ENCODE data around the gene EBF3.

Gene EBF3

GRCh38 chr10:129919358-129919757 lies 44.7 kb downstream of the EBF3 start:
- WGBS: 77% methylated on average over 4 of the region's 4 CpGs

GRCh38 chr10:129918836-129919235 lies 45.2 kb downstream of the EBF3 start:
- H3K4ac ChIP-seq (ENCODE audit: low read depth in 1 of 2, low read length in 2 of 2): no peak overlapping the region
- H2AK5ac ChIP-seq (ENCODE audit: low read length, severe bottlenecking): no peak overlapping the region
- no peak overlapping the region for H2BK12ac ChIP-seq (ENCODE audit: low read length in 2 of 2)
- H2BK120ac ChIP-seq (ENCODE audit: low read depth, low read length): no peak overlapping the region
- no peak overlapping the region for H3K4me3 ChIP-seq (ENCODE audit: insufficient read depth in 1 of 2, low read depth in 1 of 2, low read length in 2 of 2)
- H3K18ac ChIP-seq (ENCODE audit: low read depth in 1 of 2, low read length in 2 of 2): no peak overlapping the region
- H3K23ac ChIP-seq (ENCODE audit: low read length in 2 of 2): no peak overlapping the region
- H4K91ac ChIP-seq (ENCODE audit: low read length): no peak overlapping the region
- H3K9me3 ChIP-seq (ENCODE audit: control insufficient read depth, low read length): no peaks in the 10 kb centered on the region
- H3K4me1 ChIP-seq (ENCODE audit: control insufficient read depth, insufficient read depth, low read depth, low read length): no peaks in the 10 kb centered on the region
- no peak overlapping the region for H3K9ac ChIP-seq (ENCODE audit: low read length)
- no peaks in the 10 kb centered on the region for H3K79me1 ChIP-seq (replicated peaks; ENCODE audit: low read length, poor library complexity, severe bottlenecking)
- H3K36me3 ChIP-seq (ENCODE audit: control insufficient read depth in 1 of 2, insufficient read depth in 2 of 2, low read depth in 1 of 2, low read length in 2 of 2): peaks cover 0 to 77% of the 10 kb centered on the region in 2 experiments
- no peak overlapping the region for H2BK5ac ChIP-seq (ENCODE audit: low read depth, low read length, poor library complexity, severe bottlenecking)
- H3K4me2 ChIP-seq (ENCODE audit: low read length, poor library complexity, severe bottlenecking): no peak overlapping the region
- no peak overlapping the region for H3K14ac ChIP-seq (ENCODE audit: low read length in 2 of 2)
- WGBS: 89% methylated on average over 8 of the region's 8 CpGs
- H2BK15ac ChIP-seq (ENCODE audit: low read depth, poor library complexity, severe bottlenecking): no peak overlapping the region
- H3K27ac ChIP-seq (ENCODE audit: low read length, poor library complexity, severe bottlenecking): no peak overlapping the region
- H3K27me3 ChIP-seq (ENCODE audit: control insufficient read depth in 1 of 2, insufficient read depth in 1 of 2, low read length in 2 of 2): no peaks in the 10 kb centered on the region
- H4K8ac ChIP-seq (ENCODE audit: low read length): no peak overlapping the region
- no peak for DNase-seq
- H2AFZ ChIP-seq (ENCODE audit: low read depth, low read length): no peak overlapping the region

More at GRCh38 chr10:129919358-129919757, 44.7 kb downstream of the EBF3 start:
- H3K4me3 ChIP-seq (ENCODE audit: insufficient read depth in 1 of 2, low read depth in 1 of 2, low read length in 2 of 2): no peak overlapping the region
- H2AK5ac ChIP-seq (ENCODE audit: low read length, severe bottlenecking): no peak overlapping the region
- no peak overlapping the region for H2AFZ ChIP-seq (ENCODE audit: low read depth, low read length)
- H3K4me1 ChIP-seq (ENCODE audit: control insufficient read depth, insufficient read depth, low read depth, low read length): no peaks in the 10 kb centered on the region
- H2BK120ac ChIP-seq (ENCODE audit: low read depth, low read length): no peak overlapping the region
- H2BK12ac ChIP-seq (ENCODE audit: low read length in 2 of 2): no peak overlapping the region
- H3K36me3 ChIP-seq (ENCODE audit: control insufficient read depth in 1 of 2, insufficient read depth in 2 of 2, low read depth in 1 of 2, low read length in 2 of 2): peaks cover 0 to 77% of the 10 kb centered on the region in 2 experiments
- DNase-seq: no peak
- H3K27ac ChIP-seq (ENCODE audit: low read length, poor library complexity, severe bottlenecking): no peak overlapping the region
- H2BK15ac ChIP-seq (ENCODE audit: low read depth, poor library complexity, severe bottlenecking): no peak overlapping the region
- no peak overlapping the region for H3K14ac ChIP-seq (ENCODE audit: low read length in 2 of 2)
- no peak overlapping the region for H3K9ac ChIP-seq (ENCODE audit: low read length)
- H3K18ac ChIP-seq (ENCODE audit: low read depth in 1 of 2, low read length in 2 of 2): no peak overlapping the region
- H4K91ac ChIP-seq (ENCODE audit: low read length): no peak overlapping the region
- H3K4ac ChIP-seq (ENCODE audit: low read depth in 1 of 2, low read length in 2 of 2): no peak overlapping the region
- H3K27me3 ChIP-seq (ENCODE audit: control insufficient read depth in 1 of 2, insufficient read depth in 1 of 2, low read length in 2 of 2): no peaks in the 10 kb centered on the region
- no peaks in the 10 kb centered on the region for H3K9me3 ChIP-seq (ENCODE audit: control insufficient read depth, low read length)
- no peak overlapping the region for H4K8ac ChIP-seq (ENCODE audit: low read length)
- H3K79me1 ChIP-seq (replicated peaks; ENCODE audit: low read length, poor library complexity, severe bottlenecking): no peaks in the 10 kb centered on the region
- H3K23ac ChIP-seq (ENCODE audit: low read length in 2 of 2): no peak overlapping the region
- no peak overlapping the region for H3K4me2 ChIP-seq (ENCODE audit: low read length, poor library complexity, severe bottlenecking)
- no peak overlapping the region for H2BK5ac ChIP-seq (ENCODE audit: low read depth, low read length, poor library complexity, severe bottlenecking)

DNA sequence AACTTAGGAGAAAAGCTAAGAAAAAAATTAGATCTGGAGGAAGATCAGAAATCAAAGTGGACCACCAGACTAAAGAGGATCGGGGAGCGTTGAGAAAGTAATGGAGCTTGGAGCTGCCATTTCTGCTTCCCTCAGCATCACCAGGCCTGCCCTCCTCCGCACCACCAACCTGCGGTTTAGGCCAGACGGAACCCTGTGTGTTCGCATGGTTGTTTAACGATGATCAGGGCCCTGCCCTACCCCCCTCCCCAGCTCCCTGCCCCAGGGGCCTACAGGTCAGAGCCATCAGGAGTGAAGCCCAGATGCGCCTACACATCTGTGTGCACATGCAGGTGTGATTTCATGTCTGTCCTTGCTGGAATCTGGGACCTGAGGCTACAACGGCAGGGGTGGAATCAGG lies 45.7 kb downstream of the EBF3 start:
- H3K14ac ChIP-seq (ENCODE audit: low read length in 2 of 2): no peak overlapping the region
- H3K4me1 ChIP-seq (ENCODE audit: control insufficient read depth, insufficient read depth, low read depth, low read length): no peaks in the 10 kb centered on the region
- no peak overlapping the region for H3K9ac ChIP-seq (ENCODE audit: low read length)
- H2BK120ac ChIP-seq (ENCODE audit: low read depth, low read length): no peak overlapping the region
- H3K27me3 ChIP-seq (ENCODE audit: control insufficient read depth in 1 of 2, insufficient read depth in 1 of 2, low read length in 2 of 2): no peaks in the 10 kb centered on the region
- H3K18ac ChIP-seq (ENCODE audit: low read depth in 1 of 2, low read length in 2 of 2): no peak overlapping the region
- H2BK12ac ChIP-seq (ENCODE audit: low read length in 2 of 2): no peak overlapping the region
- H3K79me1 ChIP-seq (replicated peaks; ENCODE audit: low read length, poor library complexity, severe bottlenecking): no peaks in the 10 kb centered on the region
- 93% methylated on average over 9 of the region's 9 CpGs for WGBS
- H3K36me3 ChIP-seq (ENCODE audit: control insufficient read depth in 1 of 2, insufficient read depth in 2 of 2, low read depth in 1 of 2, low read length in 2 of 2): peaks cover 0 to 77% of the 10 kb centered on the region in 2 experiments
- no peak overlapping the region for H3K23ac ChIP-seq (ENCODE audit: low read length in 2 of 2)
- H3K4me2 ChIP-seq (ENCODE audit: low read length, poor library complexity, severe bottlenecking): no peak overlapping the region
- no peak overlapping the region for H2AK5ac ChIP-seq (ENCODE audit: low read length, severe bottlenecking)
- no peak overlapping the region for H2AFZ ChIP-seq (ENCODE audit: low read depth, low read length)
- no peak for DNase-seq
- H4K91ac ChIP-seq (ENCODE audit: low read length): no peak overlapping the region
- H2BK15ac ChIP-seq (ENCODE audit: low read depth, poor library complexity, severe bottlenecking): no peak overlapping the region
- H4K8ac ChIP-seq (ENCODE audit: low read length): no peak overlapping the region
- H3K4me3 ChIP-seq (ENCODE audit: insufficient read depth in 1 of 2, low read depth in 1 of 2, low read length in 2 of 2): no peak overlapping the region
- H3K4ac ChIP-seq (ENCODE audit: low read depth in 1 of 2, low read length in 2 of 2): no peak overlapping the region
- no peaks in the 10 kb centered on the region for H3K9me3 ChIP-seq (ENCODE audit: control insufficient read depth, low read length)
- H2BK5ac ChIP-seq (ENCODE audit: low read depth, low read length, poor library complexity, severe bottlenecking): no peak overlapping the region
- H3K27ac ChIP-seq (ENCODE audit: low read length, poor library complexity, severe bottlenecking): no peak overlapping the region

DNA sequence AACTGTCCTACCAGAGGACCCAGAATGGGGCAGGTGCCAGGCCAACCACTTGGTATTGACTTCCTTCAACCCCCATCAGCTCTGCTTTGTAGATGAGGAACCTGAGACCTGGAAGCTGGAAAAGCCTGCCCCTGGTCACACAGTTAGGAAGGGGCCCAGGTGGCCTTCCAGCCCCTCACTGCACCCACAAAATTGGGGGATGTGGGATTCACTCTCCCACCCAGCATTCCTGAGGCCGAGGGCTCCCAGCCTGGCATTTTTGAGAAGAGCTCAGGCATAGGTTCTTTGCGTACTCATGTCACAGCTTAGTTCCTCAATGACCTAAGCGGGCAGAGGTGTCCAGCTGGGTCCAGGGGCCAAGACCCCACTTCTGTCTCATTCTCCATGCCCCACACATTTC lies 46.1 kb downstream of the EBF3 start:
- Histone ChIP-seq H2BK12ac (ENCODE audit: low read length in 2 of 2) (no peak overlapping the region), H3K4me3 (ENCODE audit: insufficient read depth in 1 of 2, low read depth in 1 of 2, low read length in 2 of 2) (no peak overlapping the region), H3K9me3 (ENCODE audit: control insufficient read depth, low read length) (no peaks in the 10 kb centered on the region), H3K4me1 (ENCODE audit: control insufficient read depth, insufficient read depth, low read depth, low read length) (no peaks in the 10 kb centered on the region), H3K23ac (ENCODE audit: low read length in 2 of 2) (no peak overlapping the region), H2BK5ac (ENCODE audit: low read depth, low read length, poor library complexity, severe bottlenecking) (no peak overlapping the region), H3K14ac (ENCODE audit: low read length in 2 of 2) (no peak overlapping the region), H4K91ac (ENCODE audit: low read length) (no peak overlapping the region), H3K36me3 (ENCODE audit: control insufficient read depth in 1 of 2, insufficient read depth in 2 of 2, low read depth in 1 of 2, low read length in 2 of 2) (peaks cover 0 to 77% of the 10 kb centered on the region in 2 experiments), H3K27me3 (ENCODE audit: control insufficient read depth in 1 of 2, insufficient read depth in 1 of 2, low read length in 2 of 2) (no peaks in the 10 kb centered on the region), H2BK120ac (ENCODE audit: low read depth, low read length) (no peak overlapping the region), H3K4ac (ENCODE audit: low read depth in 1 of 2, low read length in 2 of 2) (no peak overlapping the region), H2AK5ac (ENCODE audit: low read length, severe bottlenecking) (no peak overlapping the region), H2BK15ac (ENCODE audit: low read depth, poor library complexity, severe bottlenecking) (no peak overlapping the region), H3K79me1 (replicated peaks; ENCODE audit: low read length, poor library complexity, severe bottlenecking) (no peaks in the 10 kb centered on the region), H3K18ac (ENCODE audit: low read depth in 1 of 2, low read length in 2 of 2) (no peak overlapping the region), H2AFZ (ENCODE audit: low read depth, low read length) (no peak overlapping the region), H4K8ac (ENCODE audit: low read length) (no peak overlapping the region), H3K27ac (ENCODE audit: low read length, poor library complexity, severe bottlenecking) (no peak overlapping the region), H3K4me2 (ENCODE audit: low read length, poor library complexity, severe bottlenecking) (no peak overlapping the region), H3K9ac (ENCODE audit: low read length) (no peak overlapping the region)
- 97% methylated on average over 3 of the region's 3 CpGs for WGBS
- no peak for DNase-seq
